ENCODE measurements around the gene SLIT2.

The SLIT2 gene, protein sequence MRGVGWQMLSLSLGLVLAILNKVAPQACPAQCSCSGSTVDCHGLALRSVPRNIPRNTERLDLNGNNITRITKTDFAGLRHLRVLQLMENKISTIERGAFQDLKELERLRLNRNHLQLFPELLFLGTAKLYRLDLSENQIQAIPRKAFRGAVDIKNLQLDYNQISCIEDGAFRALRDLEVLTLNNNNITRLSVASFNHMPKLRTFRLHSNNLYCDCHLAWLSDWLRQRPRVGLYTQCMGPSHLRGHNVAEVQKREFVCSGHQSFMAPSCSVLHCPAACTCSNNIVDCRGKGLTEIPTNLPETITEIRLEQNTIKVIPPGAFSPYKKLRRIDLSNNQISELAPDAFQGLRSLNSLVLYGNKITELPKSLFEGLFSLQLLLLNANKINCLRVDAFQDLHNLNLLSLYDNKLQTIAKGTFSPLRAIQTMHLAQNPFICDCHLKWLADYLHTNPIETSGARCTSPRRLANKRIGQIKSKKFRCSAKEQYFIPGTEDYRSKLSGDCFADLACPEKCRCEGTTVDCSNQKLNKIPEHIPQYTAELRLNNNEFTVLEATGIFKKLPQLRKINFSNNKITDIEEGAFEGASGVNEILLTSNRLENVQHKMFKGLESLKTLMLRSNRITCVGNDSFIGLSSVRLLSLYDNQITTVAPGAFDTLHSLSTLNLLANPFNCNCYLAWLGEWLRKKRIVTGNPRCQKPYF (N-terminal part only)

GRCh38 chr4:20251796-20252655 lies at the start of gene SLIT2:
Gene SLIT2 (plus strand): TSS chr4:20251905. CDS start chr4:20253816, 1,911 bp downstream.
- DNase-seq, result peak; percentile 69

DNA sequence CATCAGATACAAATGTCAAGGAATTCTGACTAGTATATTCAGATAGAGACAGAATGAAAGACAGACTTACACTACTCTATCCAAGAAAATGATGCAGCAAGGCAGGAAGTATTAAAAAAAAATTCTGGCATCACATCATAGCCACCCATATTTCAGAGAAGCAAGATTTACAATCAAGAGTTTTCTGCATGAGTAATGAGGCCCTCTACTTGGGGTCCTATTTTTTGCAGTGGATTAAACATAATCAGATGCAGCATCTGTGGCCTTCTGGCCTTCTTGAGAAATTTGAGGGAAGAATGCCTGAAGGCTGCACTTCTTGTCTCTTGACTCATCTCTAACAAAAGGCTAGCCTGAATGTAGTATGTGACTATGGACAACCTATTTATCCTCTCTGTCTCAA lies 48.2 kb upstream of the SLIT2 start:
- DNase-seq, result no peak

- no peak for DNase-seq
Measured at GRCh38 chr4:20217521-20217920, 34.2 kb upstream of the SLIT2 start.

- DNase-seq, result no peak
Measured at GRCh38 chr4:20217951-20218350, 33.8 kb upstream of the SLIT2 start.

- DNase-seq, result no peak
Measured at GRCh38 chr4:20219521-20219920, 32.2 kb upstream of the SLIT2 start.

- DNase-seq, result no peak
Measured at GRCh38 chr4:20237894-20238537, 13.7 kb upstream of the SLIT2 start.

DNA sequence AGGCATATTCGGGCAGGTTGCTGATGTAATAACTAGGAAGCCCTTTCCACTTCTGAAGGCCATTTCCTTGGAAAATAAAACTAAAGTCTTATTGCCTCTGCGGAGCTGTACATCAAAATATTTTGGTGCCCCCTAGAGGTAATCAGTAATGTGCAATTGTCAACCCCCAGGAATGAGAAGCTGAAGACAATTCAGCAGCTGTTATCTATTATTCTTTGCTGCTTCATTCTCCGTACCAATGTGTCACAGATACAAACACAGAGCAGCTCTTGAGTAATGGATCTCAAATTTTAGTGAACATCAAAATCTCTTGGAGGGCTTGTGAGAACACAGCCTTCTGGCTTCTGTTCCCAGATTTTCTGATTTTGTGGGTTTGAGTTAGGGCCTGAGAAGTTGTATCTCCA lies 3.5 kb upstream of the SLIT2 start:
- peak; percentile 83 for DNase-seq

- peak; percentile 69 for DNase-seq
Measured at GRCh38 chr4:20249333-20249732, 2.4 kb upstream of the SLIT2 start.

GRCh38 chr4:20251031-20251795 lies 492 bp upstream of the SLIT2 start:
- no peak for DNase-seq

- DNase-seq, result no peak
Measured at GRCh38 chr4:20252656-20253282, 1.1 kb downstream of the SLIT2 start.

GRCh38 chr4:20253283-20253734 lies 1.6 kb downstream of the SLIT2 start:
- DNase-seq, result no peak

DNA sequence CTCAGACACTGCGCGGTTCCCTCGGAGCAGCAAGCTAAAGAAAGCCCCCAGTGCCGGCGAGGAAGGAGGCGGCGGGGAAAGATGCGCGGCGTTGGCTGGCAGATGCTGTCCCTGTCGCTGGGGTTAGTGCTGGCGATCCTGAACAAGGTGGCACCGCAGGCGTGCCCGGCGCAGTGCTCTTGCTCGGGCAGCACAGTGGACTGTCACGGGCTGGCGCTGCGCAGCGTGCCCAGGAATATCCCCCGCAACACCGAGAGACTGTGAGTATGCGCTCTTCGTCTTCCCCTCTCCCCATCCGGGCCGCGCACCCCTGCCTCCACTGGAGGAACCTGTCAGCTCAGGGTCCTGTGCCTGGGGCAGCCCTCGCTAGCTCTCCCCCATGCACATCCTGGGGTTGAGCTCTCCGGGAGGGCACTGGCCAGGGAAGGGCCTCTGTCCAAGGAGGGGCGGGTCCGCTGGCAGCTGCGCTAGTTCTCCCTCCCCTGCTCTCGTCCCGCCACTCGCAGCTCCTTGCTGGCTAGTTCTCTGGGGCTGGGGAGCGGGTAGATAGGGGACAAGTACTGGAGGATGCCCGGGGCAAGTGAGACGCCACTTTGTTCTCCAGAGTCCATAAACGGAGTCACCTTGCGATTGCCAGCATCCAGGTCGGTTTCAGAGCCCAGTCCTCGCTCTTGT lies 2.2 kb downstream of the SLIT2 start:
- DNase-seq, result no peak

DNA sequence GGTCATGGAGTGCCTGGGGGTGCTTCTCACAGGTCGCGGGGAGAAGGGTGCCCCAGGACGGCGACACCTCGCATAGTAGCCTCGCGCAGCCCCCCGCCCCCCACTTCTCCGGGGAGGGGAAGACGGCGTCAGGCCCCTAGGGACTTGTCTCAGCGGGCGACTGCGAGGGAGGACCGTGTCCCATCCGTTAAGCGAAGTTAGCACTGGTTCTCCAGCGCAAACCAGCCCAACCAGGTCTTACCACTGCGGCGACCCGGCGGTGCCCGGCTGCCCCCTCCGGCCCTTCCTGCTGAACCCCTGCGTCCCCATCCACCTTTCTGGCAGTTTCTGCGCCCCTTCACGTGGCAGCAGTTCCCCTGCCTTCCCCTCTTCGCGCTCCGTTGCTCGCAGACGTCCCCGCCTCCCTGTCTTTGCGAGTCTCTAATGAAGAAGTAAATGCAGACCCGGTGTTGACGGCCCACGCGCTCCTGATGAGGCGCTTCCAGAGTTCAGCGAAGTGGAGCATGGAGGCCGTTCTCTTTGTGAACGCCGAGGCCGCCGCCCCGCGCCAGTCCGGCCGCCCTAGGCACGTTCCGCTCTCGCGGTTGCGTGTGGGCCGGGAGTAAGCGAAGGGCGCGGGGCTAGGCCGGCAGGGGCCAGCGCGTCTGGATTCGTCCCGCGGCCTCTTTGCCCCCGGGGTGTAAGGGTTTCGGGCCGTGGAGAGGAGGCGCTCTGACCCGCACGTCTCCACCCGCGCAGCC lies 3.0 kb downstream of the SLIT2 start:
- no peak for DNase-seq

DNA sequence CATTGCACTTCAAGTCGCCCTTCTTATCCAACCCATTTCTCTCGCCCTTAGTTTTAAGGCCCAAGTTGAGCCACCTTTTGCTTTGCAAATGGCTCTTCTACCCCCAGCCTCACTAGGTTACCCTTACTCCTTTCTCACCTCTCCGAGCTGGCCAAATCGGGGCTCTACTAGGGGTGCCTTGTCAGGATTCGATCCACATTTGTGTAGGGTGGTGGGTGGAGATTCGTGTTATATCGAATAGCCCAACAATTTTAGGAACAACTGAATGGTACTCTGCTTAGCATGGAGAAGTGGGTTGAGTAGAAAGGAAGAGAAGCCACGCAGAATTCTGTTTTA lies 3.5 kb downstream of the SLIT2 start:
- DNase-seq, result no peak

DNA sequence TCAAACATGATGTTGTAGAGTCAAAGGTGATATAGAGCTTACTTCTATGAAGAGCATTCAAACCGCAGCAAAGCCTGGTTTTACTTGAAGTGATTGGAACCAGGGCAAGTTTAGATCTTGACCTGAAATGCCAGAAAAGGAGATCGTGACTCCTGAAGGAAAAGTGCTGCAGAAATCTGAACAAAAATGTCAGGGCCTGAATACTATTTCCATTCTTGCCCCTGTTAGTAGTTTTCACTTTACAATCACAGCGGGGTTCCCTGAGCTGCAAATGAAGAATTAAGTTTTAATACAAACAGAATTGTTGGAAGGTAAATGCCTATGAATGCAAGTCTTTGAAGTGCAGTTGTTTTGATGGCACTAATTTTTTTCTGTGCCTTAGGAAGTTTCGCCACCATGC lies 4.1 kb downstream of the SLIT2 start:
- DNase-seq, result no peak

DNA sequence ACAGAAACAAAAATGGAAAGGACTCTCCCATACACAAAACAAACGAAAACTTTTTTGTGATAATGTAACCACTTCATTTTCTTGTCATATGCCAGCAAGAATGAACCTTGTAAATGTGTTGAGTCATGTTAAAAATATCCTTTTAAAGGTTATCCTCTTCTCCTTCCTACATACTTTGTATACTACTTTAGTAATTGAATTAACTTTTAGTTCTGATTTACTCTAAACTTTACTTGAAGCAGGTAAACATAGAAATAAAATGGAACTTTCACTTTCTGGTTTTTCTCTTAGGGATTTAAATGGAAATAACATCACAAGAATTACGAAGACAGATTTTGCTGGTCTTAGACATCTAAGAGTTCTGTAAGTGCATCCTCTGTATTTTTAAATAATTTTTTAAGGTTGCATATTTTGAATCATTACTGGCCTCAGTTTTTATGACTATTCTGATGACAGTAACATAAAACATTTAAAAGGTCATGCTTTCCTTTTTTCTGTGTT lies 4.7 kb downstream of the SLIT2 start:
- no peak for DNase-seq

GRCh38 chr4:20259707-20260106 lies 8.0 kb downstream of the SLIT2 start:
- no peak for DNase-seq

DNA sequence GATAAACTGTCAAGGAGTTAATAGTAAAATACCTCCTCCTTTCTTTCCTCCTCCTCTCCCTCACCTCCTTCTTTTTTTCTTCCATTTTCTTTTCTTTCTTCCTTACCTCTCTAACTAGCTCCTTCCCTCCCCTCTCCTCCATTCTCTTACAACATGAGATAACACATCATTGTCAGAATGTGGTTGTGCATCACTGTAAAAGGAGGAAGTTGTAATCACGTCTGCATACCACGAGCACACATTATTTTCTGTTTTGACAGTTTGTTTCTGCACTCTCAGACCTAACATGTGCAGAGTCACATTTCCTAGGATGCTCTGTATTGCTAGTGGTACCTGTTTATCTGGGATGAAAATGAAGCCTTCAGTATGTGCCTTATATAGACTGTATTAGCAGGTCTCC lies 9.1 kb downstream of the SLIT2 start:
- peak; percentile 70 for DNase-seq

GRCh38 chr4:20262221-20262620 lies 10.5 kb downstream of the SLIT2 start:
- no peak for DNase-seq

- DNase-seq, result no peak
Measured at GRCh38 chr4:20264688-20265087, 13.0 kb downstream of the SLIT2 start.
